ENCODE measurements around the gene ARL8B. TPM values are rescaled to one million over a fixed set of nuclear protein-coding genes. Genes with fewer than 3 reads are reported as not detected.

The ARL8B gene
- polyA plus RNA-seq, 4 donors = 25.0 to 70.4 (median 31.6) TPM

DNA sequence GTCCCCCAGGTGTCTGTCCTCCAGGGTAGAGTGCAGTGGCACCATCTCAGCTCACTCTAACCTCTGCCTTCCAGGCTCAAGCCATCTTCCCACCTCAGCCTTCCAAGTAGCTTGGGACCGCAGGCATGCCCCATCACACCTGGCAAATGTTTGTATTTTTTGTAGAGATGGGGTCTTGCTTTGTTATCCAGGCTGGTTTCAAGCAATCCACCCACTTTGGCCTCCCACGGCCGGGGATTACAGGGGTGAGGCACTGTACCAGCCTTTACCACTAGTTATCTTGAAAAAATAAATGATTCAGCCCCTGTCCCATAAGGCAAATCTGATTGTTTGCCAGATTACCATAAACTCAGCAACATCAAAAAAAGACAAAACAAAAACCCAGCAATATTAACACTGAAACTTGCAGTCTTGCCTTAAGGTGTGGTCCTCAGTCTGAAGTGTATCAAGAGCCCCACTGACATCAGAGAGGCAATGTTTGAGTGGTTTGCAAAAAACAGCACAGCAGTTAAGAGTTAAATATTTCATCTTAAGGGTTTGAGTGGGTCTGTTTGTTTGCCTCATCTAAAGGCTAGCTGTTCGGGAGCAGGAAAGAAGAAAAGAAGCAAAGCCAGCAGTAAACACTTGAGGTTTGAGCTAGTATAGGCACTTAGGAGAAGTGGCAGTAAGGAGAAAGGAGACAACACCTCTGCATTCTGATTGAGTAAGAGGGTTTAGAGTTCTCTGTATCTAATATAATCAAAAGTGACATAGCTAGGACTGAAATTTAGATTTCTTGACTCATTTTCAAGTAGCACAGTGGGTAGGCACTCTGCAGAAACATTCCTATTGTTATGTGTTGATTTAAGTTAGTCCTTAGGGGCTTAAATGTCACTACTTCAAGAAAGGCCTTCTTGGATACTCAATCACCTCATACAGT lies 39.1 kb downstream of the ARL8B start:
- H3K4me3 ChIP-seq (ENCODE audit: low read depth in 1 of 3, low read length in 3 of 3) = no peak overlapping the region
- no peak overlapping the region for H3K27ac ChIP-seq (ENCODE audit: low read depth in 1 of 3, low read length in 2 of 3)
- no peaks in the 10 kb centered on the region for H3K9me3 ChIP-seq (ENCODE audit: control insufficient read depth in 2 of 2, insufficient read depth in 1 of 2, low read depth in 1 of 2, low read length in 1 of 2)
- no peak for FAIRE-seq
- DNase-seq = no peak
- WGBS, 3 donors = 66 to 79% (median 77%) methylated on average over 4 of the region's 4 CpGs
- peaks cover 0 to 5% (median 2%) of the 10 kb centered on the region in 3 donors for H3K4me1 ChIP-seq (ENCODE audit: control insufficient read depth in 3 of 3, insufficient read depth in 2 of 3, low read depth in 1 of 3, low read length in 2 of 3)
- H3K36me3 ChIP-seq (ENCODE audit: control insufficient read depth in 3 of 3, insufficient read depth in 2 of 3, low read depth in 1 of 3, low read length in 3 of 3) = peaks cover 0 to 3% (median 0%) of the 10 kb centered on the region in 3 donors
- H3K27me3 ChIP-seq (ENCODE audit: control insufficient read depth in 3 of 3, insufficient read depth in 3 of 3, low read length in 3 of 3) = no peaks in the 10 kb centered on the region

DNA sequence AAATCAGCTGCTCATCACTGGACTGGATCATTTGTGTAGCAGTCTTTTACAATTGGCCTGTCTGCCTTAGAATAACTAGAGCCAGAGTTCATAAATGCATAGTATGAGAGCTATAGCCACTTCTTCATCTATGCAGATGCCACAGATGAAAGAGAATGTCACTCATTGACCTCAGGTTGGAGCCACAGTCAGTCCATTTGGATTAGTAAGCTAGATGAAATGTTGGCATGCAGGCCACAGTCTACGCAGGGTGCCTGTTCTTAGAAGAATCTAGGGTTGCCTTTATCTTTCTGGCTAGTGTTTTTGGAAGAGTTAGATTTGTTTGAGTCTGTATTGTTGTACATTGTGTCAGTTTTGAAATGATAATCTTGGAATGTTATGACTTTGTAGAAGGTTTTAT lies 40.0 kb downstream of the ARL8B start:
- Histone ChIP-seq H3K9me3 (ENCODE audit: control insufficient read depth in 2 of 2, insufficient read depth in 1 of 2, low read depth in 1 of 2, low read length in 1 of 2) (no peaks in the 10 kb centered on the region), H3K36me3 (ENCODE audit: control insufficient read depth in 3 of 3, insufficient read depth in 2 of 3, low read depth in 1 of 3, low read length in 3 of 3) (no peaks in the 10 kb centered on the region), H3K27ac (ENCODE audit: low read depth in 1 of 3, low read length in 2 of 3) (no peak overlapping the region), H3K4me1 (ENCODE audit: control insufficient read depth in 3 of 3, insufficient read depth in 2 of 3, low read depth in 1 of 3, low read length in 2 of 3) (peaks cover 0 to 5% (median 2%) of the 10 kb centered on the region in 3 donors), H3K27me3 (ENCODE audit: control insufficient read depth in 3 of 3, insufficient read depth in 3 of 3, low read length in 3 of 3) (no peaks in the 10 kb centered on the region), H3K4me3 (ENCODE audit: low read depth in 1 of 3, low read length in 3 of 3) (no peak overlapping the region)
- no peak for FAIRE-seq
- no peak for DNase-seq
- 82 to 97% (median 88%) methylated on average over 1 of the region's 1 CpG for WGBS, 3 donors

DNA sequence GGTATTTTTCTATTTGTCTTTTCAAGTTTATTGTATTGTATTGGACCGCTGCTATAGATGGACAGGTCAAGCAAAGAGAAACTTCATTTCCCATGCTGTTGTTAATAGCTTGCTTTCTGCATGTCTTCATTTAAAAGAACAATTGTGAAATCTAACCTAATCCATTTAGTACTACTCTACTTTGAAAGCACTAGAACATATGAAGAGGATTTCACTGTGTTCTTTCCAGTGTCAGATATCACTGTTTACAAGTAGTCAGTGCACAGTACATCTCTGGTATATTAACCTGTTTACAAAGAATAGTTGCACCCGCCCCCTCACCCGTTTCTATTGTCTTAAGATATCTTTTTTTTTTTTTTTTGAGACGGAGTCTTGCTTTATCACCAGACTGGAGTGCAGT lies 43.6 kb downstream of the ARL8B start:
- DNase-seq (no peak), FAIRE-seq (no peak)
- no peak overlapping the region for H3K27ac ChIP-seq (ENCODE audit: low read depth in 1 of 3, low read length in 2 of 3)
- no peaks in the 10 kb centered on the region for H3K27me3 ChIP-seq (ENCODE audit: control insufficient read depth in 3 of 3, insufficient read depth in 3 of 3, low read length in 3 of 3)
- H3K9me3 ChIP-seq (ENCODE audit: control insufficient read depth in 2 of 2, insufficient read depth in 1 of 2, low read depth in 1 of 2, low read length in 1 of 2) = no peaks in the 10 kb centered on the region
- peaks cover 0 to 2% (median 0%) of the 10 kb centered on the region in 3 donors for H3K36me3 ChIP-seq (ENCODE audit: control insufficient read depth in 3 of 3, insufficient read depth in 2 of 3, low read depth in 1 of 3, low read length in 3 of 3)
- WGBS, 3 donors = 89 to 90% (median 89%) methylated on average over 4 of the region's 4 CpGs
- peaks cover 0 to 4% (median 2%) of the 10 kb centered on the region in 3 donors for H3K4me1 ChIP-seq (ENCODE audit: control insufficient read depth in 3 of 3, insufficient read depth in 2 of 3, low read depth in 1 of 3, low read length in 2 of 3)
- H3K4me3 ChIP-seq (ENCODE audit: low read depth in 1 of 3, low read length in 3 of 3) = no peak overlapping the region

DNA sequence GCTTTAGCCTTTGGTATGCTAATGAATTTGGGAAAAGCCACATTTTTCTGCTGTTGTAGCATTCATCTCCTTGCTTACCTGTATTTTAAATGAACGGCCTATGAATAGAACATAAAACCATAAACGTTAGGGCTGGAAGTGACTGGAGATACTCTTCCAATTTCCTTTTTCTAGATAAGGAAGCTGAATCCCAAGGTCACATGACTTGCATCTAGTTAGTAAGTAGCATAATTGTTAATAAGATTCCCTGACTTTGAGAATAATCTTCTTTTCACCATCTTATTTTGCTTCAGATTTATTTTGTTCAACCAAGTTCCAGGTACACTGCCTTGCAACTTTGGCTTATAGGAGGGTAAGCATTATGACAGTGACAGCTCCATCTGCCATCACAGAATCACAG lies 44.8 kb downstream of the ARL8B start:
- Histone ChIP-seq H3K4me3 (ENCODE audit: low read depth in 1 of 3, low read length in 3 of 3) (no peak overlapping the region), H3K27me3 (ENCODE audit: control insufficient read depth in 3 of 3, insufficient read depth in 3 of 3, low read length in 3 of 3) (no peaks in the 10 kb centered on the region), H3K36me3 (ENCODE audit: control insufficient read depth in 3 of 3, insufficient read depth in 2 of 3, low read depth in 1 of 3, low read length in 3 of 3) (peaks cover 0 to 7% (median 0%) of the 10 kb centered on the region in 3 donors), H3K9me3 (ENCODE audit: control insufficient read depth in 2 of 2, insufficient read depth in 1 of 2, low read depth in 1 of 2, low read length in 1 of 2) (no peaks in the 10 kb centered on the region), H3K4me1 (ENCODE audit: control insufficient read depth in 3 of 3, insufficient read depth in 2 of 3, low read depth in 1 of 3, low read length in 2 of 3) (peaks cover 0 to 3% (median 0%) of the 10 kb centered on the region in 3 donors), H3K27ac (ENCODE audit: low read depth in 1 of 3, low read length in 2 of 3) (no peak overlapping the region)
- 49 to 62% (median 51%) methylated on average over 2 of the region's 2 CpGs for WGBS, 3 donors
- FAIRE-seq = no peak
- no peak for DNase-seq

DNA sequence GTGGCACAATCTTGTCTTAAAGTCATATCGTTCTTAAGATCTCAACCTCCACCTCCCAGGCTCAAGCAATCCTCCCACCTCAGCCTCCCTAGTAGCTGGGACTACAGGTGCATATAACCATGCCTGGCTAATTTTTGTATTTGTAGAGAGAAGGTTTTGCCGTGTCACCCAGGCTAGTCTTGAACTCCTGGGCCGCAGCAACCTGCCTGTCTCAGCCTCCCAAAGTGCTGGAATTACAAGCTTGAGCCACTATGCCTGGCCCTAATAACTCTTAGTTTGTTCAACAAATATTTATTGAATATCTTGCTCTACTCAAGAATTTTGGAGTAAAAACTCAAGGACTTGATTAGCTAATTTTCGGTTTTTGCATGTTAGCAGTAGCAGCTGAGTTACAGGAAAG lies 46.0 kb downstream of the ARL8B start:
- FAIRE-seq (no peak), DNase-seq (no peak)
- Histone ChIP-seq H3K4me3 (ENCODE audit: low read depth in 1 of 3, low read length in 3 of 3) (no peak overlapping the region), H3K27me3 (ENCODE audit: control insufficient read depth in 3 of 3, insufficient read depth in 3 of 3, low read length in 3 of 3) (no peaks in the 10 kb centered on the region), H3K36me3 (ENCODE audit: control insufficient read depth in 3 of 3, insufficient read depth in 2 of 3, low read depth in 1 of 3, low read length in 3 of 3) (peaks cover 0 to 9% (median 4%) of the 10 kb centered on the region in 3 donors), H3K27ac (ENCODE audit: low read depth in 1 of 3, low read length in 2 of 3) (no peak overlapping the region), H3K9me3 (ENCODE audit: control insufficient read depth in 2 of 2, insufficient read depth in 1 of 2, low read depth in 1 of 2, low read length in 1 of 2) (no peaks in the 10 kb centered on the region), H3K4me1 (ENCODE audit: control insufficient read depth in 3 of 3, insufficient read depth in 2 of 3, low read depth in 1 of 3, low read length in 2 of 3) (no peaks in the 10 kb centered on the region)
- WGBS, 3 donors = 88 to 95% (median 94%) methylated on average over 4 of the region's 4 CpGs

DNA sequence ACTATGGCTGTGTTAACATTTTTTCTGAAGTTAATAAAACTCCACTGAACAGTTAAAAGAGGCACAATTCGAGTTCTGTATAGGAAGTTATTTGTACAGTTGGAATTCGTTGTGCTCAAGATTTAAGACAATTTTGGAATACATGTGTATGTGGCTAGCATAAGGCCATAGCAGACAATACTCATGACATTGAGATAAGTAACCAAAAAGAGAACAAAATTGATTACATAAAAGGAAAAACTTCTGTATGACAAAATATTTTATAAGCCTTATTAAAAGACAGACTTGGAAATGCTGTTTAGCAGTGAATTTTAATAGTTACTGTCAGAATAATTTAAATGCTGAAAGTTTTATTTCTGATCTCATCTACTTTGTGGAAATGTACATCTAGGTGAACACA lies 47.7 kb downstream of the ARL8B start:
- Histone ChIP-seq H3K4me1 (ENCODE audit: control insufficient read depth in 3 of 3, insufficient read depth in 2 of 3, low read depth in 1 of 3, low read length in 2 of 3) (no peaks in the 10 kb centered on the region), H3K36me3 (ENCODE audit: control insufficient read depth in 3 of 3, insufficient read depth in 2 of 3, low read depth in 1 of 3, low read length in 3 of 3) (peaks cover under 1 to 15% (median 5%) of the 10 kb centered on the region in 3 donors), H3K27me3 (ENCODE audit: control insufficient read depth in 3 of 3, insufficient read depth in 3 of 3, low read length in 3 of 3) (no peaks in the 10 kb centered on the region), H3K9me3 (ENCODE audit: control insufficient read depth in 2 of 2, insufficient read depth in 1 of 2, low read depth in 1 of 2, low read length in 1 of 2) (no peaks in the 10 kb centered on the region), H3K27ac (ENCODE audit: low read depth in 1 of 3, low read length in 2 of 3) (no peak overlapping the region), H3K4me3 (ENCODE audit: low read depth in 1 of 3, low read length in 3 of 3) (no peak overlapping the region)
- DNase-seq (no peak), FAIRE-seq (no peak)
- 56 to 72% (median 65%) methylated on average over 2 of the region's 2 CpGs for WGBS, 3 donors

DNA sequence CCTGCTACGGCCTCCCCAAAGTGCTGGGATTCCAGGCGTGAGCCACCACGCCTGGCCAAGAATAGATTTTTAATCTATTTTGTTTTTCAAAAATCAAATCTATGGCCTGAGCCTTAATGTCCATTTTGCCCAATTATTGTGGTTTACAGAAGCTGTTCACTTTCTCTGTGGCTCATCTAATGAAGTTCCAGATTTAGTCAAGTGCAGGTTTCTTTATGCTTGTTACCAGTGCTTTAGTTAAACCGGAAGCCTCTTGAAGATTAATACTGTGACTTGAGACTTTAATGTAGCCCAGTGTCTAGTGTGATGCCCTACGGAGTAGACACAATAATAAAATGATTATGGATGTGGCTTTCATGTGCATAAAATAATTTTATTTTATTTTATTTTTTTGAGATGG lies 48.9 kb downstream of the ARL8B start:
- Histone ChIP-seq H3K9me3 (ENCODE audit: control insufficient read depth in 2 of 2, insufficient read depth in 1 of 2, low read depth in 1 of 2, low read length in 1 of 2) (no peaks in the 10 kb centered on the region), H3K36me3 (ENCODE audit: control insufficient read depth in 3 of 3, insufficient read depth in 2 of 3, low read depth in 1 of 3, low read length in 3 of 3) (peaks cover 3 to 17% (median 9%) of the 10 kb centered on the region in 3 donors), H3K27ac (ENCODE audit: low read depth in 1 of 3, low read length in 2 of 3) (no peak overlapping the region), H3K4me1 (ENCODE audit: control insufficient read depth in 3 of 3, insufficient read depth in 2 of 3, low read depth in 1 of 3, low read length in 2 of 3) (no peaks in the 10 kb centered on the region), H3K4me3 (ENCODE audit: low read depth in 1 of 3, low read length in 3 of 3) (no peak overlapping the region), H3K27me3 (ENCODE audit: control insufficient read depth in 3 of 3, insufficient read depth in 3 of 3, low read length in 3 of 3) (no peaks in the 10 kb centered on the region)
- FAIRE-seq = no peak
- 82 to 93% (median 90%) methylated on average over 5 of the region's 5 CpGs for WGBS, 3 donors
- DNase-seq = no peak

DNA sequence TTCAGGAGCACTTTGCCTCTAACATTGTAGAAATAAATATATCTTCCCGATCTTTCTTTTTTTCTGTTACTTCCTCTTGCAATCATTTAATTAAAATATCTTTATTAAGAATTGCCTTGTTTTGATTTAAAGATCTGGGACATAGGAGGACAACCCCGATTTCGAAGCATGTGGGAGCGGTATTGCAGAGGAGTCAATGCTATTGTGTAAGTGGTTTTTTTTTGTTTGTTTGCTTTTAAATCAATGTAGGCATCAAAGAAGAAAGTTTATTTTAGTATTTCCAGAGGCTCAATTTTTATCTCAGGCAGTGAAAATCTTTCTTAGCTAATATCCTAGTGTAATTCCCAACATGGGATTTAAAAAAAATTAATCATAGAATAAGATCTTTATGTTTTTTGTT lies 49.9 kb downstream of the ARL8B start:
- Histone ChIP-seq H3K27ac (ENCODE audit: low read depth in 1 of 3, low read length in 2 of 3) (no peak overlapping the region), H3K27me3 (ENCODE audit: control insufficient read depth in 3 of 3, insufficient read depth in 3 of 3, low read length in 3 of 3) (no peaks in the 10 kb centered on the region), H3K4me1 (ENCODE audit: control insufficient read depth in 3 of 3, insufficient read depth in 2 of 3, low read depth in 1 of 3, low read length in 2 of 3) (no peaks in the 10 kb centered on the region), H3K36me3 (ENCODE audit: control insufficient read depth in 3 of 3, insufficient read depth in 2 of 3, low read depth in 1 of 3, low read length in 3 of 3) (peaks cover 3 to 22% (median 9%) of the 10 kb centered on the region in 3 donors), H3K4me3 (ENCODE audit: low read depth in 1 of 3, low read length in 3 of 3) (no peak overlapping the region), H3K9me3 (ENCODE audit: control insufficient read depth in 2 of 2, insufficient read depth in 1 of 2, low read depth in 1 of 2, low read length in 1 of 2) (no peaks in the 10 kb centered on the region)
- DNase-seq (no peak), FAIRE-seq (no peak)
- 96 to 98% (median 97%) methylated on average over 4 of the region's 4 CpGs for WGBS, 3 donors

Measured in small intestine (tissue), 7 donors.